K562 (cell line): Measurements from ENCODE around the gene VPS4B. TPM values are rescaled to one million over a fixed set of nuclear protein-coding genes. Genes with fewer than 3 reads are reported as not detected.
A peak's percentile ranks its signal among the peaks of the same experiment; 100 is the strongest.

ENCODE experiments used
- CSDE1 ChIP-seq, 2 experiments: fragments of 450-650 bp; IDR thresholded peaks; 2 replicates each; pipeline ENCODE4 v1.6.1; 2016; ENCODE audit warnings: mild to moderate bottlenecking in 1 of 2
- DPF2 ChIP-seq: fragments of 450-650 bp; IDR thresholded peaks from 2 replicates; pipeline ENCODE4 v1.6.1; 2016
- FOXK1 ChIP-seq: sonication (generic); formaldehyde crosslinking; IDR thresholded peaks from 2 replicates; pipeline ENCODE4 v1.8.0; 2022; ENCODE audit warnings: missing genetic modification reagents, mild to moderate bottlenecking, borderline replicate concordance
- MBD2 ChIP-seq: sonication (generic); IDR thresholded peaks from 2 replicates; pipeline ENCODE4 v1.6.1; 2016; ENCODE audit warnings: low read depth, borderline replicate concordance
- MLX ChIP-seq, 2 experiments: fragments of 450-650 bp in 1 of 2; sonication (generic) in 1 of 2; formaldehyde crosslinking; conservative IDR thresholded peaks; 2 replicates each; pipeline versions ENCODE4 v1.4.0 to v1.8.1; 2020 to 2022; ENCODE audit warnings: mild to moderate bottlenecking in 1 of 2, missing genetic modification reagents in 1 of 2
- RCOR1 ChIP-seq, 2 experiments: IDR thresholded peaks; 2 replicates each; pipeline ENCODE4 v1.6.1; 2012; ENCODE audit warnings: low read depth in 2 of 2, low read length in 2 of 2, borderline replicate concordance in 1 of 2, improper control_type of control experiment in 1 of 2
- SETDB1 ChIP-seq: IDR thresholded peaks from one replicate; pipeline ENCODE4 v1.6.1; 2012; ENCODE audit warnings: low read length, control low read depth, inconsistent platforms
- SMAD4 ChIP-seq: fragments of 250-450 bp; sonication (Bioruptor Pico); conservative IDR thresholded peaks from 2 replicates; pipeline ENCODE4 v1.8.0; 2021; ENCODE audit warnings: inconsistent platforms, mild to moderate bottlenecking, moderate library complexity
- SOX6 ChIP-seq: fragments of 450-650 bp; IDR thresholded peaks from 2 replicates; pipeline ENCODE4 v1.6.1; 2014; ENCODE audit warnings: mild to moderate bottlenecking
- TAL1 ChIP-seq: fragments of 450-650 bp; IDR thresholded peaks from 2 replicates; pipeline ENCODE4 v1.6.1; 2016; ENCODE audit warnings: mild to moderate bottlenecking
- TCFL5 ChIP-seq: fragments of 250-450 bp; sonication (Bioruptor Pico); conservative IDR thresholded peaks from 2 replicates; pipeline ENCODE4 v1.6.1; 2021; ENCODE audit warnings: mild to moderate bottlenecking, moderate library complexity, matching md5 sums
- YY1 ChIP-seq, 3 experiments: IDR thresholded peaks; 2 replicates each; pipeline ENCODE4 v1.6.1; 2011; ENCODE audit warnings: low read length in 2 of 3, mild to moderate bottlenecking in 2 of 3, moderate library complexity in 2 of 3, borderline replicate concordance in 1 of 3, control low read depth in 1 of 3, low read depth in 1 of 3; ENCODE audit not compliant: insufficient read depth in 3 of 3, insufficient replicate concordance in 2 of 3, control insufficient read depth in 1 of 3, insufficient read length in 1 of 3; ENCODE audit errors: extremely low read depth in 1 of 3
- ZNF140 ChIP-seq: fragments of 250-450 bp; sonication (Bioruptor Pico); IDR thresholded peaks from 2 replicates; pipeline ENCODE4 v1.8.0; 2021; ENCODE audit warnings: moderate library complexity, mild to moderate bottlenecking, inconsistent platforms
- ZNF165 ChIP-seq: fragments of 250-450 bp; sonication (Bioruptor Pico); IDR thresholded peaks from 2 replicates; pipeline ENCODE4 v1.4.0; 2020; ENCODE audit warnings: borderline replicate concordance
- ZNF212 ChIP-seq: fragments of 450-650 bp; formaldehyde crosslinking; IDR thresholded peaks from 2 replicates; pipeline ENCODE4 v1.4.0; 2020; ENCODE audit warnings: mild to moderate bottlenecking
- ZNF655 ChIP-seq: fragments of 250-450 bp; sonication (Bioruptor Pico); IDR thresholded peaks from 2 replicates; pipeline ENCODE4 v1.5.0; 2021
- ZNF696 ChIP-seq: fragments of 250-450 bp; sonication (Bioruptor Pico); conservative IDR thresholded peaks from 2 replicates; pipeline ENCODE4 v1.4.0; 2020; ENCODE audit warnings: mild to moderate bottlenecking, moderate library complexity
- ZNF764 ChIP-seq: fragments of 250-450 bp; sonication (Bioruptor Pico); IDR thresholded peaks from 2 replicates; pipeline ENCODE4 v1.4.0; 2020; ENCODE audit warnings: low read depth, mild to moderate bottlenecking, moderate library complexity
- ZNF830 ChIP-seq: fragments of 250-450 bp; sonication (Bioruptor Pico); IDR thresholded peaks from 2 replicates; pipeline ENCODE4 v1.5.0; 2021; ENCODE audit warnings: mild to moderate bottlenecking
- polyA plus RNA-seq, 8 experiments: library from polyadenylated mRNA; depleted of rRNA in 4 of 8; stranded (reverse) in 5 of 8; unstranded in 3 of 8; fragments of >200 nt; fragmentation: Nextera tagmentation in 2 of 8; fragmentation: Illumina TruSeq in 1 of 8; extraction: Ambion mirVana in 2 of 8; extraction: Trizol in 1 of 8; gene quantifications; 2 replicates each; pipeline versions ENCODE4 v1.2.1 to v1.2.3, GENCODE V29; 2011 to 2014; ENCODE audit warnings: inconsistent platforms in 1 of 8, missing spikeins in 1 of 8
- total RNA-seq, 7 experiments: library from RNA; depleted of rRNA in 6 of 7; stranded (reverse); fragments of >200 nt in 6 of 7; fragmentation: Illumina TruSeq in 2 of 7; extraction: Trizol in 2 of 7; gene quantifications; 2 replicates each; pipeline versions ENCODE4 v1.2.1 to v1.2.3, GENCODE V29; 2011 to 2021; ENCODE audit warnings: low replicate concordance in 1 of 7
- TF ChIP-seq, protein P1 (sequence below): sonication (generic); formaldehyde crosslinking; IDR thresholded peaks from 2 replicates; pipeline ENCODE4 v1.9.0; 2022; ENCODE audit warnings: mild to moderate bottlenecking, missing genetic modification reagents
- TF ChIP-seq, protein P2 (sequence below): fragments of 450-650 bp; IDR thresholded peaks from 2 replicates; pipeline ENCODE4 v1.6.1; 2016; ENCODE audit warnings: borderline replicate concordance
- TF ChIP-seq, protein P3 (sequence below): fragments of 450-650 bp; IDR thresholded peaks from 2 replicates; pipeline ENCODE4 v1.6.1; 2018; ENCODE audit warnings: mild to moderate bottlenecking, low read depth; ENCODE audit not compliant: partially characterized antibody

Gene VPS4B
- total and polyA plus RNA-seq, 9 of the 15 experiments (the other 6 are each of a cell fraction or from before 2014, with no cell fraction given), result 7.3 to 16.4 (median 10.4) TPM

GRCh38 chr18:63422087-63422863 lies at the start of gene VPS4B (continued):
- TF ChIP-seq ZNF830 (CRISPR knock-in tag) (no peak), ZNF655 (CRISPR knock-in tag) (no peak), YY1 (IDR thresholded peaks at IDR 0.05; ENCODE audit: borderline replicate concordance in 1 of 3, control insufficient read depth in 1 of 3, extremely low read depth in 1 of 3, insufficient read depth in 3 of 3, insufficient read length in 1 of 3, insufficient replicate concordance in 2 of 3, low read depth in 1 of 3, low read length in 2 of 3) (peak in 1 of 3 experiments; percentile 35), TCFL5 (CRISPR knock-in tag) (no peak), ZNF212 (CRISPR knock-in tag) (no peak), SMAD4 (CRISPR knock-in tag) (no peak), ZNF696 (CRISPR knock-in tag) (no peak), RCOR1 (IDR thresholded peaks at IDR 0.05; ENCODE audit: borderline replicate concordance in 1 of 2, low read depth in 2 of 2, low read length in 2 of 2) (no peak), FOXK1 (CRISPR knock-in tag) (no peak), CSDE1 (IDR thresholded peaks at IDR 0.05) (peak in 1 of 2 experiments; percentile 43; a peak in 1 of 4 replicates), ZNF140 (CRISPR knock-in tag) (no peak), SOX6 (no peak), SETDB1 (no peak), MLX (CRISPR knock-in tag; conservative IDR thresholded peaks at IDR 0.05) (no peak), TAL1 (no peak), DPF2 (no peak), MBD2 (peak; percentile 88), ZNF165 (no peak), ZNF764 (no peak)
- TF ChIP-seq, protein P1, sequence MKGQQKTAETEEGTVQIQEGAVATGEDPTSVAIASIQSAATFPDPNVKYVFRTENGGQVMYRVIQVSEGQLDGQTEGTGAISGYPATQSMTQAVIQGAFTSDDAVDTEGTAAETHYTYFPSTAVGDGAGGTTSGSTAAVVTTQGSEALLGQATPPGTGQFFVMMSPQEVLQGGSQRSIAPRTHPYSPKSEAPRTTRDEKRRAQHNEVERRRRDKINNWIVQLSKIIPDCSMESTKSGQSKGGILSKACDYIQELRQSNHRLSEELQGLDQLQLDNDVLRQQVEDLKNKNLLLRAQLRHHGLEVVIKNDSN (CRISPR knock-in tag), result peak; percentile 34; the same call in 1 of the 2 replicates
- TF ChIP-seq, protein P2, sequence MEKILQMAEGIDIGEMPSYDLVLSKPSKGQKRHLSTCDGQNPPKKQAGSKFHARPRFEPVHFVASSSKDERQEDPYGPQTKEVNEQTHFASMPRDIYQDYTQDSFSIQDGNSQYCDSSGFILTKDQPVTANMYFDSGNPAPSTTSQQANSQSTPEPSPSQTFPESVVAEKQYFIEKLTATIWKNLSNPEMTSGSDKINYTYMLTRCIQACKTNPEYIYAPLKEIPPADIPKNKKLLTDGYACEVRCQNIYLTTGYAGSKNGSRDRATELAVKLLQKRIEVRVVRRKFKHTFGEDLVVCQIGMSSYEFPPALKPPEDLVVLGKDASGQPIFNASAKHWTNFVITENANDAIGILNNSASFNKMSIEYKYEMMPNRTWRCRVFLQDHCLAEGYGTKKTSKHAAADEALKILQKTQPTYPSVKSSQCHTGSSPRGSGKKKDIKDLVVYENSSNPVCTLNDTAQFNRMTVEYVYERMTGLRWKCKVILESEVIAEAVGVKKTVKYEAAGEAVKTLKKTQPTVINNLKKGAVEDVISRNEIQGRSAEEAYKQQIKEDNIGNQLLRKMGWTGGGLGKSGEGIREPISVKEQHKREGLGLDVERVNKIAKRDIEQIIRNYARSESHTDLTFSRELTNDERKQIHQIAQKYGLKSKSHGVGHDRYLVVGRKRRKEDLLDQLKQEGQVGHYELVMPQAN, result peak; percentile 69; the same call in 1 of the 2 replicates
- TF ChIP-seq, protein P3, sequence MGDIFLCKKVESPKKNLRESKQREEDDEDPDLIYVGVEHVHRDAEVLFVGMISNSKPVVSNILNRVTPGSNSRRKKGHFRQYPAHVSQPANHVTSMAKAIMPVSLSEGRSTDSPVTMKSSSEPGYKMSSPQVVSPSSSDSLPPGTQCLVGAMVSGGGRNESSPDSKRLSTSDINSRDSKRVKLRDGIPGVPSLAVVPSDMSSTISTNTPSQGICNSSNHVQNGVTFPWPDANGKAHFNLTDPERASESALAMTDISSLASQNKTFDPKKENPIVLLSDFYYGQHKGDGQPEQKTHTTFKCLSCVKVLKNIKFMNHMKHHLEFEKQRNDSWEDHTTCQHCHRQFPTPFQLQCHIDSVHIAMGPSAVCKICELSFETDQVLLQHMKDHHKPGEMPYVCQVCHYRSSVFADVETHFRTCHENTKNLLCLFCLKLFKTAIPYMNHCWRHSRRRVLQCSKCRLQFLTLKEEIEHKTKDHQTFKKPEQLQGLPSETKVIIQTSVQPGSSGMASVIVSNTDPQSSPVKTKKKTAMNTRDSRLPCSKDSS, result no peak
